Stimulated activated CD8-positive, alpha-beta memory T cell treated with anti-CD3 and anti-CD28 coated beads, Interleukin-12 subunit alpha, Interleukin-12 subunit beta, amount 100 ng/mL, for 24 hours (primary cell): Measurements from ENCODE around the gene CES4A.
"Not testable (repeated sequence)": the region's sequence is repeated elsewhere in the genome, so short reads cannot be mapped to it uniquely, and the experiment has no call there.

ENCODE experiments used
- DNase-seq: peaks from one replicate; pipeline ENCODE4 v3.0.0-alpha.2; 2020; ENCODE audit errors: extremely low read depth

Gene CES4A

GRCh38 chr16:66991545-66992077 is 3.2 kb downstream of the CES4A start:
- no peak for DNase-seq

- DNase-seq = not testable (repeated sequence)
Measured at GRCh38 chr16:66993558-66993957, 5.2 kb downstream of the CES4A start.

- no peak for DNase-seq
Measured at GRCh38 chr16:66996324-66996982, 8.1 kb downstream of the CES4A start.

- no peak for DNase-seq
Measured at GRCh38 chr16:66996983-66997358, 8.6 kb downstream of the CES4A start.

GRCh38 chr16:67000384-67001351 is 12.3 kb downstream of the CES4A start:
- DNase-seq = peak; percentile 27

- DNase-seq = no peak
Measured at GRCh38 chr16:67001726-67002125, 13.3 kb downstream of the CES4A start.

- no peak for DNase-seq
Measured at GRCh38 chr16:67006930-67007658, 18.7 kb downstream of the CES4A start.

GRCh38 chr16:67009158-67009557 is 20.8 kb downstream of the CES4A start:
- DNase-seq = no peak

- no peak for DNase-seq
Measured at GRCh38 chr16:67011274-67011673, 22.9 kb downstream of the CES4A start.

- DNase-seq = no peak
Measured at GRCh38 chr16:67013233-67013822, 24.9 kb downstream of the CES4A start.

GRCh38 chr16:67013823-67014633 is 25.6 kb downstream of the CES4A start:
- peak; percentile 56 for DNase-seq

GRCh38 chr16:67014634-67015312 is 26.4 kb downstream of the CES4A start:
- no peak for DNase-seq

GRCh38 chr16:67015313-67015731 is 26.9 kb downstream of the CES4A start:
- DNase-seq = no peak

GRCh38 chr16:67016143-67016542 is 27.8 kb downstream of the CES4A start:
- DNase-seq = no peak

GRCh38 chr16:67016681-67017420 is 28.5 kb downstream of the CES4A start:
- no peak for DNase-seq

GRCh38 chr16:67017421-67017750 is 29.0 kb downstream of the CES4A start:
- DNase-seq = no peak

- peak; percentile 70 for DNase-seq
Measured at GRCh38 chr16:67017810-67018488, 29.6 kb downstream of the CES4A start.

GRCh38 chr16:67019171-67019570 is 30.8 kb downstream of the CES4A start:
- no peak for DNase-seq

- no peak for DNase-seq
Measured at GRCh38 chr16:67021321-67021720, 32.9 kb downstream of the CES4A start.
